GM12878 (cell line): ENCODE results near the gene RAB29. TPM values are rescaled to one million over a fixed set of nuclear protein-coding genes. Genes with fewer than 3 reads are reported as not detected.

ENCODE experiments used
- ATAC-seq: fragments of 200-7000 bp; cut with Tn5 transposase; 3 replicates; pipeline ENCODE4 v1.9.1; 2020; ENCODE audit warnings: mild to moderate bottlenecking, moderate library complexity
- BruUV-seq: library from RNA; stranded (reverse); fragments of 400-500 nt; replicated peaks from 2 replicates; lab custom pipeline; 2021; lab: Mats Ljungman, UMichigan
- CTCF ChIA-PET: fragments of 300-600 bp; sonication (Branson Sonifier 250); formaldehyde crosslinking; extraction: SDS; loops from one replicate; lab custom pipeline; 2021; ENCODE audit warnings: inconsistent platforms; lab: Yijun Ruan, JAX
- POLR2A ChIA-PET: fragments of 350-600 bp; formaldehyde crosslinking; extraction: SDS; loops from one replicate; lab custom pipeline; 2021; ENCODE audit warnings: inconsistent platforms; lab: Charles Lee
- RAD21 ChIA-PET: fragments of 300-600 bp; sonication (Branson Sonifier 250); formaldehyde crosslinking; loops from one replicate; lab custom pipeline; 2023; ENCODE audit warnings: antibody characterized with exemption; ENCODE audit not compliant: unreplicated experiment; lab: Charles Lee
- SMC1A ChIA-PET: fragments of 300-600 bp; sonication (Branson Sonifier 250); formaldehyde crosslinking; loops from one replicate; lab custom pipeline; 2023; ENCODE audit not compliant: unreplicated experiment, uncharacterized antibody; lab: Charles Lee
- DNase-seq: peaks from one replicate; pipeline ENCODE4 v3.0.0-alpha.2; 2011; ENCODE audit warnings: low read depth, low spot score
- FAIRE-seq: peaks from 3 replicates; lab custom pipeline; 2011; peaks lifted over from hg19 to GRCh38; lab: Jason Lieb, UNC
- H2AFZ ChIP-seq: 2 replicates; pipeline ENCODE4 v1.6.0; 2011; ENCODE audit warnings: low read depth, low read length, control low read depth; ENCODE audit not compliant: control insufficient read depth
- H3K27ac ChIP-seq: 2 replicates; pipeline ENCODE4 v1.5.1; 2011; ENCODE audit warnings: control low read depth; ENCODE audit not compliant: control insufficient read depth, insufficient read depth
- H3K27me3 ChIP-seq, 2 experiments: replicated peaks in 1 of 2; 2 replicates each; pipeline versions ENCODE4 v1.6.0 to v1.6.1; 2011; ENCODE audit warnings: low read length in 1 of 2; ENCODE audit not compliant: control insufficient read depth in 2 of 2, insufficient read depth in 2 of 2
- H3K36me3 ChIP-seq, 2 experiments: 2 replicates each; pipeline ENCODE4 v1.5.1; 2011; ENCODE audit warnings: low read length in 1 of 2; ENCODE audit not compliant: control insufficient read depth in 2 of 2, insufficient read depth in 2 of 2
- H3K4me1 ChIP-seq: 2 replicates; pipeline ENCODE4 v1.6.1; 2011; ENCODE audit warnings: mild to moderate bottlenecking, low read length, moderate library complexity, mixed read lengths; ENCODE audit not compliant: control insufficient read depth, insufficient read depth
- H3K4me2 ChIP-seq: 2 replicates; pipeline ENCODE4 v1.6.0; 2011; ENCODE audit warnings: control low read depth; ENCODE audit not compliant: control insufficient read depth, insufficient read depth
- H3K4me3 ChIP-seq: fragments of 200-600 bp; sonication (generic); 2 replicates; pipeline ENCODE4 v1.5.1; 2016
- H3K79me2 ChIP-seq: 2 replicates; pipeline ENCODE4 v1.6.0; 2011; ENCODE audit warnings: low read length; ENCODE audit not compliant: control insufficient read depth, insufficient read depth
- H3K9ac ChIP-seq: 2 replicates; pipeline ENCODE4 v1.8.0; 2011; ENCODE audit warnings: low read length, control low read depth, mixed read lengths; ENCODE audit not compliant: control insufficient read depth, insufficient read depth
- H3K9me3 ChIP-seq: replicated peaks from 3 replicates; pipeline ENCODE4 v1.5.1; 2011; ENCODE audit warnings: mild to moderate bottlenecking, low read length; ENCODE audit not compliant: control insufficient read depth, insufficient read depth
- H4K20me1 ChIP-seq: 2 replicates; pipeline ENCODE4 v1.6.0; 2011; ENCODE audit not compliant: control insufficient read depth, insufficient read depth
- ZNF592 ChIP-seq: fragments of 450-650 bp; IDR thresholded peaks from 2 replicates; pipeline ENCODE4 v1.6.1; 2017; ENCODE audit warnings: mild to moderate bottlenecking, moderate library complexity
- WGBS: methylation state at CpG from one replicate; pipeline ENCODE4 v1.1.6; 2016; ENCODE audit warnings: low lambda C conversion rate; ENCODE audit not compliant: insufficient replicate concordance, insufficient coverage; ENCODE audit errors: missing lambda C conversion rate; 5-methylcytosine and 5-hydroxymethylcytosine counted together
- in situ Hi-C: fragments of 300-500 bp; cut with MboI; formaldehyde crosslinking; loops from 9 replicates; pipeline ENCODE4 v1.14.3; 2018; ENCODE audit warnings: mixed read lengths
- intact Hi-C: fragments of 100-400 bp; cut with micrococcal nuclease; formaldehyde crosslinking; loops from one replicate; pipeline ENCODE4 v1.14.2; 2022; ENCODE audit not compliant: unreplicated experiment
- polyA plus RNA-seq, 11 experiments: library from polyadenylated mRNA; depleted of rRNA in 4 of 11; unstranded in 6 of 11; stranded (reverse) in 5 of 11; fragments of >200 nt; fragmentation: Nextera tagmentation in 4 of 11; fragmentation: Illumina TruSeq in 1 of 11; extraction: Ambion mirVana in 4 of 11; extraction: Trizol in 1 of 11; gene quantifications; 1 replicate in 1 of 11; 2 replicates in 10 of 11; pipeline versions ENCODE4 v1.2.1 to v1.2.3, GENCODE V29; 2011 to 2016; ENCODE audit warnings: inconsistent platforms in 2 of 11, missing spikeins in 2 of 11, low read depth in 1 of 11
- total RNA-seq, 4 experiments: library from RNA; depleted of rRNA in 3 of 4; stranded (reverse); fragments of >200 nt in 3 of 4; fragmentation: Illumina TruSeq in 1 of 4; extraction: Trizol in 1 of 4; gene quantifications; 2 replicates each; pipeline versions ENCODE4 v1.2.1 to v1.2.3, GENCODE V29; 2013 to 2021

The RAB29 gene
- total and polyA plus RNA-seq, 10 of the 15 experiments (the other 5 are each of a cell fraction or from before 2014, with no cell fraction given): 11.7 to 74.5 (median 15.0) TPM

DNA sequence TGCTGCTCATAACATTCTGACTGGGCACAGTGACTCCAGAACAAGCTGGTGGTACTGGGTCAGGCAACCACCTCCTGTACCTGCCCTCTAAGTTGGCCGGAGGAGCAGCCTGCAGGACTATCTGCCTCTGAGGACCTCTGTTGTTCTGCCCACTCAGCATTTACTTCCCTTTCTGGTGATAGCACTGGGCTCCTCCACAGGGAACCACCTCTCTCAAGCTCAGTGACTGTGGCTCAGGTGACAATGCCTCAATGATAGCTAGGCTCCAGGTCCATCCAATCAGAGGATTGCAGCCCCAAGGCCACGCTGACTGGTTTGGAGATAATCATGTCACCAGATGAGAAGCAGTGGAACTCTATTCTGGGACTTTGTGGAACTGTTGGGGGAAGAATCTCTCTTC, 21.9 kb upstream of the RAB29 start:
- no peak for TF ChIP-seq ZNF592
- no peaks in the 10 kb centered on the region for H3K9me3 ChIP-seq
- no peaks in the 10 kb centered on the region for H3K27me3 ChIP-seq
- H3K27ac ChIP-seq: no peak overlapping the region
- ATAC-seq (no peak), FAIRE-seq (no peak), DNase-seq (no peak)
- no peaks in the 10 kb centered on the region for H3K79me2 ChIP-seq
- ChIA-PET SMC1A (interaction anchor here (0.7 to 2.1 kb wide), 2 partner anchors 180 to 259 kb away, joined by 3 to 6 read pairs; no protein-coding TSS in a partner anchor), CTCF (interaction anchor here (1.0 to 14.2 kb wide), 3 partner anchors 120 to 181 kb away, joined by 4 to 222 read pairs (median 4); no protein-coding TSS in a partner anchor), POLR2A (no interaction called here), RAD21 (interaction anchor here (0.7 kb wide), 1 partner anchor 180 kb away, joined by 3 read pairs; no protein-coding TSS in a partner anchor)
- no peak overlapping the region for H3K4me2 ChIP-seq
- no peak overlapping the region for H3K9ac ChIP-seq
- H3K4me1 ChIP-seq: peaks cover 7% of the 10 kb centered on the region
- 42% methylated on average over 2 of the region's 2 CpGs for WGBS
- no peak overlapping the region for H3K4me3 ChIP-seq
- H4K20me1 ChIP-seq: no peaks in the 10 kb centered on the region
- H2AFZ ChIP-seq: no peak overlapping the region
- in situ Hi-C loops: no loop called here
- intact Hi-C loops: no loop called here
- no TSS peak for BruUV-seq
- H3K36me3 ChIP-seq: no peaks in the 10 kb centered on the region
